Breast epithelium (tissue), 4 donors: ENCODE measurements around the gene ESF1. TPM values are rescaled to one million over a fixed set of nuclear protein-coding genes. Genes with fewer than 3 reads are reported as not detected.

Experiments
- DNase-seq, 2 donors: peaks; one replicate each; pipeline ENCODE4 v3.0.0-alpha.2; 2019; ENCODE audit warnings: low spot score in 2 of 2
- H3K27ac ChIP-seq, 2 donors: fragments of 200-600 bp; sonication (generic) in 1 of 2; one replicate each; pipeline ENCODE4 v1.5.1; 2016 to 2019; ENCODE audit warnings: mild to moderate bottlenecking in 1 of 2
- H3K27me3 ChIP-seq, 2 donors: fragments of 200-600 bp; sonication (generic) in 1 of 2; one replicate each; pipeline versions ENCODE4 v1.5.1 to v1.6.0; 2017 to 2019; ENCODE audit warnings: control low read depth in 1 of 2, mild to moderate bottlenecking in 1 of 2
- H3K36me3 ChIP-seq: fragments of 200-600 bp; one replicate; pipeline ENCODE4 v1.5.1; 2019
- H3K4me1 ChIP-seq, 2 donors: fragments of 200-600 bp; sonication (generic); one replicate each; pipeline ENCODE4 v1.5.1; 2016 to 2019; ENCODE audit warnings: control low read depth in 1 of 2
- H3K4me3 ChIP-seq, 3 donors: fragments of 200-600 bp; sonication (generic); 1 replicate in 2 of 3; 2 replicates in 1 of 3; pipeline ENCODE4 v1.5.1; 2016 to 2019; ENCODE audit warnings: mild to moderate bottlenecking in 3 of 3, moderate library complexity in 2 of 3
- H3K9me3 ChIP-seq, 2 donors: fragments of 200-600 bp; sonication (generic) in 1 of 2; one replicate each; pipeline ENCODE4 v1.5.1; 2016 to 2019; ENCODE audit warnings: control low read depth in 1 of 2
- CTCF ChIP-seq, 3 donors: fragments of 450-650 bp; IDR thresholded peaks; one replicate each; pipeline ENCODE4 v1.5.1; 2016 to 2017; ENCODE audit warnings: antibody characterized with exemption in 3 of 3, mild to moderate bottlenecking in 3 of 3, moderate library complexity in 3 of 3
- POLR2A ChIP-seq: fragments of 450-650 bp; IDR thresholded peaks from one replicate; pipeline ENCODE4 v1.6.1; 2016; ENCODE audit warnings: antibody characterized with exemption, mild to moderate bottlenecking, moderate library complexity
- POLR2AphosphoS5 ChIP-seq, 3 donors: sonication (generic); formaldehyde crosslinking; IDR thresholded peaks; one replicate each; pipeline ENCODE4 v1.6.1; 2017; ENCODE audit warnings: antibody characterized with exemption in 3 of 3
- intact Hi-C: fragments of 100-400 bp; cut with DNase I; formaldehyde crosslinking; loops from one replicate; pipeline ENCODE4 v1.15.1; 2023; ENCODE audit warnings: low total_unique reads
- total RNA-seq, 3 donors: library from RNA; depleted of rRNA; stranded (reverse); fragments of >200 nt; gene quantifications; one replicate each; pipeline ENCODE4 v1.1.0, GENCODE V29; 2016

ESF1 gene
- total RNA-seq, 3 donors from 2014 or later = 13.8 to 19.0 (median 17.7) TPM

- DNase-seq = no peak
- no peaks in the 10 kb centered on the region for H3K9me3 ChIP-seq
- H3K27me3 ChIP-seq = no peaks in the 10 kb centered on the region
- no peak overlapping the region for H3K4me3 ChIP-seq
- no peaks in the 10 kb centered on the region for H3K36me3 ChIP-seq
- H3K27ac ChIP-seq = no peak overlapping the region
- intact Hi-C loops = no loop called here
- no peaks in the 10 kb centered on the region for H3K4me1 ChIP-seq
- TF ChIP-seq CTCF (IDR thresholded peaks at IDR 0.05) (no peak), POLR2AphosphoS5 (IDR thresholded peaks at IDR 0.05) (no peak), POLR2A (no peak)
These were observed 103.2 kb downstream of the ESF1 start for GRCh38 chr20:13681248-13682125.

GRCh38 chr20:13678944-13679343 lies 105.8 kb downstream of the ESF1 start:
- Histone ChIP-seq H3K36me3 (no peaks in the 10 kb centered on the region), H3K27me3 (no peaks in the 10 kb centered on the region), H3K4me3 (no peak overlapping the region), H3K27ac (no peak overlapping the region), H3K4me1 (no peaks in the 10 kb centered on the region), H3K9me3 (no peaks in the 10 kb centered on the region)
- DNase-seq = no peak
- intact Hi-C loops = no loop called here
- TF ChIP-seq POLR2AphosphoS5 (IDR thresholded peaks at IDR 0.05) (no peak), CTCF (IDR thresholded peaks at IDR 0.05) (no peak), POLR2A (no peak)

DNA sequence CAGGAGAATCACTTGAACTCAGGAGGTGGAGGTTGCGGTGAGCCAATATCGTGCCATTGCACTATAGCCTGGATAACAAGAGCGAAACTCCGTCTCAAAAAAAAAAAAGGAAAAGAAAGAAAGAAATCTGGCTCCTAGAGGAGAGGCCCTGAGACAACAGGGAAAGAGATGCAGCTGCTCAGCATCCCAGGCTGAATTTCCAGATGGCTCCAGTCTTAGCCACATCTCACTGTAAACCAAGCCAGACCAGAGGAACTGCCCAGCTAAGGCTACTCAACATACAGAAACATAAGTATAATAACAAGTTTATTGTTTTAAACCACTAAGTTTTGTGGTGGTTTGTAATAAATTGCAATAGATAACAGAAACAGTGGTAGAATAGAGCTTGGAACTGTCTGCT lies 107.5 kb downstream of the ESF1 start:
- no peak for TF ChIP-seq CTCF (IDR thresholded peaks at IDR 0.05)
- no peak for TF ChIP-seq POLR2AphosphoS5 (IDR thresholded peaks at IDR 0.05)
- no peak for TF ChIP-seq POLR2A
- intact Hi-C loops = no loop called here
- Histone ChIP-seq H3K4me3 (no peak overlapping the region), H3K27ac (no peak overlapping the region), H3K9me3 (no peaks in the 10 kb centered on the region), H3K4me1 (no peaks in the 10 kb centered on the region), H3K27me3 (no peaks in the 10 kb centered on the region), H3K36me3 (no peaks in the 10 kb centered on the region)
- no peak for DNase-seq

GRCh38 chr20:13676682-13677081 lies 108.0 kb downstream of the ESF1 start:
- intact Hi-C loops = no loop called here
- Histone ChIP-seq H3K27ac (no peak overlapping the region), H3K4me3 (no peak overlapping the region), H3K9me3 (no peaks in the 10 kb centered on the region), H3K36me3 (no peaks in the 10 kb centered on the region), H3K27me3 (no peaks in the 10 kb centered on the region), H3K4me1 (no peaks in the 10 kb centered on the region)
- TF ChIP-seq CTCF (IDR thresholded peaks at IDR 0.05) (no peak), POLR2A (no peak), POLR2AphosphoS5 (IDR thresholded peaks at IDR 0.05) (no peak)
- DNase-seq = no peak

GRCh38 chr20:13672690-13673089 lies 112.0 kb downstream of the ESF1 start:
- peak overlapping the region in 1 of 2 donors; percentile 48 for H3K27ac ChIP-seq
- intact Hi-C loops = loop anchor here (5.0 kb wide), 1 partner anchor 105 kb away; no protein-coding TSS in a partner anchor
- H3K36me3 ChIP-seq = no peaks in the 10 kb centered on the region
- no peaks in the 10 kb centered on the region for H3K27me3 ChIP-seq
- no peaks in the 10 kb centered on the region for H3K9me3 ChIP-seq
- no peaks in the 10 kb centered on the region for H3K4me1 ChIP-seq
- no peak for DNase-seq
- no peak overlapping the region for H3K4me3 ChIP-seq
- TF ChIP-seq CTCF (IDR thresholded peaks at IDR 0.05) (no peak), POLR2A (no peak), POLR2AphosphoS5 (IDR thresholded peaks at IDR 0.05) (no peak)
